ENCODE results near the gene KMT2C. TPM values are rescaled to one million over a fixed set of nuclear protein-coding genes. Genes with fewer than 3 reads are reported as not detected.
"Not testable (repeated sequence)": the region's sequence is repeated elsewhere in the genome, so short reads cannot be mapped to it uniquely, and the experiment has no call there.

KMT2C gene
- total RNA-seq, 1 donor from 2014 or later = 54.7 TPM

DNA sequence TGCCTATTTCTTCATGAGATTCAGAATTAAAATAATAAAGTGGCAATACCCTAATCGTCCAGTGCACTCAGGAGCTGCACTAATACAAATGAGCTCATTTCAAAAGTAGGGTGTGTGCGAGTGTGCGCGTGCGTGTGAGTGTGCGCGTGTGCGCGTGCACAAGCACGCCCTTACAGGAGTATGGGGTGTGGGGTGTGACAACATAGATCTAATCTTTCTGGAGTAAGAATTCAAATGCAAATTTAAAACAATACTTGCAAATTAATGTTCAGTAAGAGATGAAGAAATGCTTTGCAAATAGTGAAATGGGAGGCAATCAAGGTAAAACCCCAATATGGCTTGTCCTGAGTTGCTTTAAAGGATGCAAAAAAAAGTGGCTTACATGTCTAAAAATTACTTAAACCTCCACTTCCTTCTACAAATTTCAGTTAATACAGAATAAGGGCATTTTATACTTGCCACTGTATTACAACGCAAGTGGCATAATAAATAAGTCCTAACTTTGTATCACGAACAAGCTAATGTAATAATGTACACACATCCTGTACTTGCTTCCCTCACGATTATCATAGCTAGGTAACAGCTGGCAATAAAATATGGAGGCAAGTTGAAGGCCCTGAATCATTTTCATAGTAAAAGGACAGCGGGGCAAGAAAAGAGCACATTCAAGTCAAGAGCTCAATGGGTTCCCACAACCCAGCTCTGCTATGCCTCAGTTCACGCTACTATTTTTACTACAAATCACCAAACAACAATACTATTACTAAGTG, 1.9 kb downstream of the KMT2C start:
- Mint-ChIP-seq H3K4me1 (peaks cover 35% of the 10 kb centered on the region), H3K27ac (ENCODE audit: unreplicated experiment) (peak overlapping the region; percentile 25), H3K4me3 (peak overlapping the region; percentile 94)
- not testable (repeated sequence) for H3K36me3 Mint-ChIP-seq (ENCODE audit: low read depth); DNase-seq (ENCODE audit: low read depth, low spot score); H3K27me3 Mint-ChIP-seq (ENCODE audit: low read depth); H3K9me3 Mint-ChIP-seq
- TF ChIP-seq, protein P1, sequence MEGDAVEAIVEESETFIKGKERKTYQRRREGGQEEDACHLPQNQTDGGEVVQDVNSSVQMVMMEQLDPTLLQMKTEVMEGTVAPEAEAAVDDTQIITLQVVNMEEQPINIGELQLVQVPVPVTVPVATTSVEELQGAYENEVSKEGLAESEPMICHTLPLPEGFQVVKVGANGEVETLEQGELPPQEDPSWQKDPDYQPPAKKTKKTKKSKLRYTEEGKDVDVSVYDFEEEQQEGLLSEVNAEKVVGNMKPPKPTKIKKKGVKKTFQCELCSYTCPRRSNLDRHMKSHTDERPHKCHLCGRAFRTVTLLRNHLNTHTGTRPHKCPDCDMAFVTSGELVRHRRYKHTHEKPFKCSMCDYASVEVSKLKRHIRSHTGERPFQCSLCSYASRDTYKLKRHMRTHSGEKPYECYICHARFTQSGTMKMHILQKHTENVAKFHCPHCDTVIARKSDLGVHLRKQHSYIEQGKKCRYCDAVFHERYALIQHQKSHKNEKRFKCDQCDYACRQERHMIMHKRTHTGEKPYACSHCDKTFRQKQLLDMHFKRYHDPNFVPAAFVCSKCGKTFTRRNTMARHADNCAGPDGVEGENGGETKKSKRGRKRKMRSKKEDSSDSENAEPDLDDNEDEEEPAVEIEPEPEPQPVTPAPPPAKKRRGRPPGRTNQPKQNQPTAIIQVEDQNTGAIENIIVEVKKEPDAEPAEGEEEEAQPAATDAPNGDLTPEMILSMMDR (conservative IDR thresholded peaks at IDR 0.05) = peak; percentile 23

DNA sequence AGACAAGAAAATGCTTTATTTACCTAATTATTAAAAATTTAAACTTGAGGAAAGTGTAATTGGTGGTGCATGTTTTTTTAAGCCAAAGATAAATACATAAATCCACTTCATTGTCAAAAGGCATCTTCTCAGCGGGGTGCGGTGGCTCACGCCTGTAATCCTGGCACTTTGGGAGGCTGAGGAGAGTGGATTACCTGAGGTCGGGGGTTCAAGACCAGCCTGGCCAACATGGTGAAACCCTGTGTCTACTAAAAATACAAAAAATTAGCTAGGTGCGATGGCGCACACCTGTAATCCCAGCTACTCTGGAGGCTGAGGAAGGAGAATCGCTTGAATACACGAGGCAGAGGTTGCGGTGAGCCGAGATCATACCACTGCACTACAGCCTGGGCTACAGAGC, 3.1 kb downstream of the KMT2C start:
- Mint-ChIP-seq H3K4me1 (peaks cover 40% of the 10 kb centered on the region), H3K4me3 (peak overlapping the region; percentile 94)
- H3K9me3 Mint-ChIP-seq; H3K27ac Mint-ChIP-seq (ENCODE audit: unreplicated experiment); H3K36me3 Mint-ChIP-seq (ENCODE audit: low read depth); H3K27me3 Mint-ChIP-seq (ENCODE audit: low read depth); DNase-seq (ENCODE audit: low read depth, low spot score): not testable (repeated sequence)

DNA sequence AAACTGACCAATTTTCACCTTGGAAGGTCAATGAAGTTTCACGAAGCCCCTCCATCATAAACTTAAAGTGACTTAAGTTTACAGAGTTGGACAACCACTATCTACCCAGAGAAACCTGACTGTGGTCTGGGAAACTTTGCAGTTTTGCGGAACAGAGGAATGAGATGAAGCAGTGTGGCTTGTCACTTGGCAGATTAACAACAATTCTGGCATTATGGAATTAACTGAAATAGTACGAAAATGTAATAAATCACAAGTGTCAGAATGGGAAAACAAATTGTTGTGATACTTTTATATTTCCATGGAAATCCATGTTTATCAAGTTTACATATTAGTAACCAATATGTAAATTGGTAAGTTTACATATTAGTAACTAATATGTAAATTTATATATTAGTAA, 4.9 kb downstream of the KMT2C start:
- Mint-ChIP-seq H3K4me1 (peaks cover 37% of the 10 kb centered on the region), H3K4me3 (no peak overlapping the region), H3K27me3 (ENCODE audit: low read depth) (no peaks in the 10 kb centered on the region), H3K36me3 (ENCODE audit: low read depth) (no peaks in the 10 kb centered on the region), H3K9me3 (no peaks in the 10 kb centered on the region), H3K27ac (ENCODE audit: unreplicated experiment) (no peak overlapping the region)
- no peak for DNase-seq (ENCODE audit: low read depth, low spot score)
- TF ChIP-seq, protein P1 (conservative IDR thresholded peaks at IDR 0.05) = no peak

DNA sequence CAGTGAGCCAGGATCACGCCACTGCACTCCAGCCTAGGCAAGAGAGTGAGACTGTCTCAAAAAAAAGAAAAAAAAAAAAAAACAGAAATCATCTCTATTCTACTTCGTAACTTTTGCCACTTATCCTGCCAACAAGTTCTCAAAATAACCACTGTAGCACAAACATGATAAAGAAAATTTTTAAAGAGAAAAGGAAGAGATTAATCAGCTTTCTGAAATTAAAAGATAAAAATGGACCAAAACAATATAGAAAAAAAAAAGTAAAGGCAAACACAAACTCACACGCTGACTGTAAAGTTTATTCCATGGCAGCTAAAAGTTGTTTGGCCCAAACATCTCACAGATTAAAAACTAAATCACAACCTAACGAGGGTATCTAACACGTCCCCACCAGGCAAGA, 5.7 kb downstream of the KMT2C start:
- H3K4me3 Mint-ChIP-seq; DNase-seq (ENCODE audit: low read depth, low spot score); H3K27me3 Mint-ChIP-seq (ENCODE audit: low read depth); H3K36me3 Mint-ChIP-seq (ENCODE audit: low read depth); H3K9me3 Mint-ChIP-seq; H3K27ac Mint-ChIP-seq (ENCODE audit: unreplicated experiment): not testable (repeated sequence)
- H3K4me1 Mint-ChIP-seq = peaks cover 37% of the 10 kb centered on the region

DNA sequence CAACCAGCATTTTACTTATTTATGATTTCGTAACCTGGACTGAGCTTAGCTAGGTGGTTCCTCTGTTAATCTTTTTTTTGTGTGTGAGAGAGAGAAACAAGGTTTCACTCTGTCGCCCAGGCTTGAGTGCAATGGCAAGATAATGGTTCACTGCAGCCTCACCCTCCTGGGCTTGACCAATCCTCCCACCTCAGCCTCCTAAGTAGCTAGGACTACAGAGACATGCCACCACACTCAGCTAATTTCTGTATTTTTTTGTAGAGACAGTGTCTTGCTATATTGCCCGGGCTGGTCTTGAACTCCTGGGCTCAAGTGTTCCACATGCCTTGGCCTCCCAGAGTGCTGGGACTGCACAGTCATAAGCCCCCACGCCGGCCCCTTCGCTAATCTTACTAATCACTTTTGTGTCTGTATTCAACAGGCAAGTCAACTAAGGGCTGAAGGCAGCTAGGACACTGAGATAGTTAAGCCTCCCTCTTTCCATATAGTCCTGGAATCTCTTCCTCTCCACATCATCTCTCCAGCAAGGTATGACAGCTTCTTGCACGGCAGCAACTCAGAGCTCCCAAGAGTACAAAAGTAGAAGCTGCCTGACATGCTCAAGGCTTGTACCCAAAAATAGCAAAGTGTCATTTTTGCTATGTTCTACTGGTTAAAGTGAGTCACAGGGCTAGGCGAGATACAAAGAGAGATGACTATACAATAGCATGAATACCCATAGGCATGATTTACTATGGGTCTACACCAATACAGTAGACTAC, 11.3 kb downstream of the KMT2C start:
- Mint-ChIP-seq H3K36me3 (ENCODE audit: low read depth) (peaks cover 24% of the 10 kb centered on the region), H3K9me3 (peaks cover 20% of the 10 kb centered on the region), H3K4me3 (no peak overlapping the region), H3K27ac (ENCODE audit: unreplicated experiment) (no peak overlapping the region), H3K27me3 (ENCODE audit: low read depth) (no peaks in the 10 kb centered on the region), H3K4me1 (peaks cover 22% of the 10 kb centered on the region)
- TF ChIP-seq, protein P1 (conservative IDR thresholded peaks at IDR 0.05) = no peak
- no peak for DNase-seq (ENCODE audit: low read depth, low spot score)

DNA sequence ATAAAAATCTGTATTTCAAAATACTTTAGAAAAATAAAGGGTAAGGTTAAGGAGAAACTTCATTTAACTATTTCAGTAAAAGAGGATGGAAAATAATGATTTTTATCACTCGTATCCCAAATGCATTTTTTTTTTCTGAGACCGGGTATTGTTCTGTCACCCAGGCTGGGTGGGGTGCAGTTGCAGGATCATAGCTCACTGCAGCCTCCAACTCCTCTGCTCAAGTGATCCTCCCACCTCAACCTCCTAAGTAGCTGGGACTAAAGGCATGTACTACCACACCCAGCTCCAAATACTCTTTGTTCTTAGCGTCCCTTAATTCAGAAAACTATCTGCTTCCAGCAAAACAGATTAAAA, 11.8 kb downstream of the KMT2C start:
- H3K36me3 Mint-ChIP-seq (ENCODE audit: low read depth) = peaks cover 25% of the 10 kb centered on the region
- TF ChIP-seq, protein P1 (conservative IDR thresholded peaks at IDR 0.05) = no peak
- peaks cover 22% of the 10 kb centered on the region for H3K9me3 Mint-ChIP-seq
- peaks cover 21% of the 10 kb centered on the region for H3K4me1 Mint-ChIP-seq
- H3K27me3 Mint-ChIP-seq (ENCODE audit: low read depth) = no peaks in the 10 kb centered on the region
- no peak overlapping the region for H3K27ac Mint-ChIP-seq (ENCODE audit: unreplicated experiment)
- no peak overlapping the region for H3K4me3 Mint-ChIP-seq
- DNase-seq (ENCODE audit: low read depth, low spot score) = no peak

DNA sequence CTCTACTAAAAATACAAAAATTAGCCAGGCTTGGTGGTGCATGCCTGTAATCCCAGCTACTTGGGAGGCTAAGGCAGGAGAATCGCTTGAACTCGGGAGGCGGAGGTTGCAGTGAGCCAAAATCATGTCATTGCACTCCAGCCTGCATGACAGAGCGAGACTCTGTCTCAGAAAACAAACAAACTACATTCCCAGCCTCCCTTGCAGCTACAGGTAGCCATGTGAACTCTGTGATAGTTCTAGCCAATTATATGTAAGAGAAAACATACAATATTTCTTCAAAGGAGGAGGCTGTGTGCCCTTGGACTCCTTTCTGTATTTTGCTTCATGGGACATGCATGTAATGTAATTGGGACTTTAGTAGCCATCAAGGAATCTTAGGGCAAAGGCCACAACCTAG, 12.6 kb downstream of the KMT2C start:
- H3K4me1 Mint-ChIP-seq = peaks cover 16% of the 10 kb centered on the region
- H3K9me3 Mint-ChIP-seq = peaks cover 22% of the 10 kb centered on the region
- not testable (repeated sequence) for H3K4me3 Mint-ChIP-seq; H3K27me3 Mint-ChIP-seq (ENCODE audit: low read depth); DNase-seq (ENCODE audit: low read depth, low spot score); H3K27ac Mint-ChIP-seq (ENCODE audit: unreplicated experiment)
- H3K36me3 Mint-ChIP-seq (ENCODE audit: low read depth) = peaks cover 26% of the 10 kb centered on the region

DNA sequence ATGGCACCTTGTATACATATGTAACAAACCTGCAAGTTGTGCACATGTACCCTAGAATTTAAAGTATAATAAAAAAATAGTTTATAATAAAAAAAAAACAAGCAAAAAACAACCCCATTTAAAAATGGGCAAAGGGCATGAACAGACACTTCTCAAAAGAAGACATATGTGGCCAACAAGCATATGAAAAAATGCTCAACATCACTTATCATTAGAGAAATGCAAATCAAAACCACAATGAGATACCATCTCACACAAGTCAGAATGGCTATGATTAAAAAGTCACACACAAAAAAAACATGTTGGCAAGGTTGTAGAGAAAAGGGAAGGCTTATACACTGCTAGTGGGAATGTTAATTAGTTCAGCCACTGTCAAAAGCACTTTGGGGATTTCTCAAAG, 14.9 kb downstream of the KMT2C start:
- peaks cover 22% of the 10 kb centered on the region for H3K9me3 Mint-ChIP-seq
- peaks cover 28% of the 10 kb centered on the region for H3K36me3 Mint-ChIP-seq (ENCODE audit: low read depth)
- H3K4me1 Mint-ChIP-seq; H3K27me3 Mint-ChIP-seq (ENCODE audit: low read depth); H3K4me3 Mint-ChIP-seq; DNase-seq (ENCODE audit: low read depth, low spot score); H3K27ac Mint-ChIP-seq (ENCODE audit: unreplicated experiment): not testable (repeated sequence)
